H1 (cell line): ENCODE data around the gene NFIC. TPM values are rescaled to one million over a fixed set of nuclear protein-coding genes. Genes with fewer than 3 reads are reported as not detected.

ENCODE experiments used
- CTCF ChIA-PET: fragments of 300-600 bp; sonication (Branson Sonifier 250); formaldehyde crosslinking; loops from one replicate; lab custom pipeline; 2021; ENCODE audit not compliant: partially characterized antibody; lab: Charles Lee
- POLR2A ChIA-PET: fragments of 300-600 bp; sonication (Branson Sonifier 250); formaldehyde crosslinking; loops from one replicate; lab custom pipeline; 2021; ENCODE audit warnings: inconsistent platforms; ENCODE audit not compliant: partially characterized antibody; lab: Charles Lee
- DNase-seq, 2 experiments: peaks; one replicate each; pipeline versions ENCODE4 v3.0.0 to v3.0.0-alpha.2; 2010 to 2022; ENCODE audit warnings: low spot score in 2 of 2, low read depth in 1 of 2, mixed read lengths in 1 of 2
- FAIRE-seq: peaks from 2 replicates; lab custom pipeline; 2011; peaks lifted over from hg19 to GRCh38; lab: Jason Lieb, UNC
- H2AFZ ChIP-seq: 2 replicates; pipeline ENCODE4 v1.8.1; 2012; ENCODE audit warnings: low read length, inconsistent platforms
- H2AK5ac ChIP-seq: 2 replicates; pipeline ENCODE4 v1.6.1; 2013; ENCODE audit warnings: low read depth, low read length
- H2BK120ac ChIP-seq: replicated peaks from 2 replicates; pipeline ENCODE3; 2013; ENCODE audit warnings: low read depth, low read length, inconsistent platforms
- H2BK12ac ChIP-seq: 2 replicates; pipeline ENCODE4 v1.6.1; 2013; ENCODE audit warnings: low read depth, low read length
- H2BK15ac ChIP-seq: 2 replicates; pipeline ENCODE4 v1.6.1; 2013; ENCODE audit warnings: low read length
- H2BK20ac ChIP-seq: 2 replicates; pipeline ENCODE4 v1.6.1; 2013; ENCODE audit warnings: low read length
- H2BK5ac ChIP-seq: 2 replicates; pipeline ENCODE4 v1.6.1; 2013; ENCODE audit warnings: low read depth, low read length
- H3K14ac ChIP-seq: 2 replicates; pipeline ENCODE4 v1.6.1; 2013; ENCODE audit warnings: inconsistent platforms; ENCODE audit not compliant: insufficient read length
- H3K18ac ChIP-seq: 2 replicates; pipeline ENCODE4 v1.6.1; 2013; ENCODE audit warnings: low read length; ENCODE audit errors: extremely low read depth
- H3K23ac ChIP-seq: 2 replicates; pipeline ENCODE4 v1.6.1; 2013; ENCODE audit warnings: inconsistent platforms; ENCODE audit not compliant: insufficient read length
- H3K23me2 ChIP-seq: 2 replicates; pipeline ENCODE4 v1.6.1; 2013; ENCODE audit warnings: low read depth, low read length
- H3K27ac ChIP-seq: 2 replicates; pipeline ENCODE4 v1.6.1; 2011; ENCODE audit warnings: low read depth, low read length, inconsistent platforms
- H3K27me3 ChIP-seq, 4 experiments: replicated peaks in 1 of 4; 1 replicate in 1 of 4; 2 replicates in 3 of 4; pipeline versions ENCODE4 v1.6.1 to v1.8.1; 2011 to 2013; ENCODE audit warnings: low read length in 3 of 4, mild to moderate bottlenecking in 3 of 4, inconsistent platforms in 2 of 4, mixed read lengths in 2 of 4, moderate library complexity in 1 of 4; ENCODE audit not compliant: control insufficient read depth in 3 of 4, insufficient read depth in 3 of 4; ENCODE audit errors: extremely low read depth in 1 of 4
- H3K36me3 ChIP-seq, 4 experiments: 2 replicates each; pipeline versions ENCODE4 v1.6.1 to v1.8.1; 2011 to 2013; ENCODE audit warnings: mild to moderate bottlenecking in 4 of 4, low read length in 3 of 4, moderate library complexity in 2 of 4, control low read depth in 1 of 4, inconsistent platforms in 1 of 4; ENCODE audit not compliant: insufficient read depth in 4 of 4, control insufficient read depth in 2 of 4
- H3K4ac ChIP-seq: replicated peaks from 2 replicates; pipeline ENCODE3; 2013; ENCODE audit warnings: low read length, low read depth, mixed read lengths, inconsistent platforms; ENCODE audit not compliant: insufficient read length
- H3K4me1 ChIP-seq, 4 experiments: replicated peaks in 1 of 4; 1 replicate in 1 of 4; 2 replicates in 3 of 4; pipeline versions ENCODE4 v1.6.1 to v1.8.1; 2011 to 2013; ENCODE audit warnings: low read length in 3 of 4, inconsistent platforms in 2 of 4, mixed read lengths in 1 of 4; ENCODE audit not compliant: insufficient read depth in 4 of 4, control insufficient read depth in 3 of 4
- H3K4me2 ChIP-seq, 2 experiments: 2 replicates each; pipeline versions ENCODE4 v1.6.1 to v1.8.1; 2011 to 2013; ENCODE audit warnings: low read depth in 2 of 2, low read length in 2 of 2, control low read depth in 1 of 2, inconsistent platforms in 1 of 2, mild to moderate bottlenecking in 1 of 2; ENCODE audit not compliant: insufficient read depth in 1 of 2
- H3K4me3 ChIP-seq, 4 experiments: fragments of 200-600, 300-600 bp in 1 of 4; sonication (generic), shearing (Covaris generic), sonication (Bioruptor Twin) in 1 of 4; 2 replicates each; pipeline versions ENCODE4 v1.5.1 to v1.8.1; 2011 to 2016; ENCODE audit warnings: low read length in 4 of 4, low read depth in 3 of 4, control low read depth in 2 of 4, inconsistent platforms in 2 of 4, mild to moderate bottlenecking in 2 of 4, mixed read lengths in 1 of 4, moderate library complexity in 1 of 4; ENCODE audit not compliant: insufficient read depth in 2 of 4; ENCODE audit errors: extremely low read depth in 1 of 4
- H3K56ac ChIP-seq: replicated peaks from 2 replicates; pipeline ENCODE3; 2013; ENCODE audit warnings: low read depth, mild to moderate bottlenecking, mixed read lengths, low read length, inconsistent platforms; ENCODE audit not compliant: insufficient read length
- H3K79me1 ChIP-seq: 2 replicates; pipeline ENCODE4 v1.6.1; 2013; ENCODE audit warnings: low read depth, low read length, control low read depth
- H3K79me2 ChIP-seq, 2 experiments: 2 replicates each; pipeline versions ENCODE4 v1.6.1 to v1.8.1; 2012 to 2013; ENCODE audit warnings: low read length in 2 of 2, mild to moderate bottlenecking in 2 of 2, inconsistent platforms in 1 of 2; ENCODE audit not compliant: insufficient read depth in 2 of 2, control insufficient read depth in 1 of 2
- H3K9ac ChIP-seq, 4 experiments: replicated peaks in 1 of 4; 1 replicate in 1 of 4; 2 replicates in 3 of 4; pipeline versions ENCODE4 v1.6.1 to v1.8.1; 2011 to 2013; ENCODE audit warnings: low read depth in 3 of 4, low read length in 3 of 4, control low read depth in 2 of 4, mild to moderate bottlenecking in 2 of 4, moderate library complexity in 2 of 4, inconsistent platforms in 1 of 4; ENCODE audit errors: extremely low read depth in 1 of 4
- H3K9me3 ChIP-seq, 2 experiments: 2 replicates each; pipeline versions ENCODE4 v1.6.1 to v1.8.1; 2012 to 2013; ENCODE audit warnings: mild to moderate bottlenecking in 2 of 2, moderate library complexity in 2 of 2, control low read depth in 1 of 2, inconsistent platforms in 1 of 2, low read depth in 1 of 2, low read length in 1 of 2, mixed read lengths in 1 of 2; ENCODE audit not compliant: insufficient read depth in 2 of 2
- H4K20me1 ChIP-seq, 2 experiments: replicated peaks in 1 of 2; 2 replicates each; pipeline versions ENCODE3 to v1.8.1; 2011 to 2013; ENCODE audit warnings: inconsistent platforms in 2 of 2, low read length in 2 of 2, mild to moderate bottlenecking in 1 of 2; ENCODE audit not compliant: insufficient read depth in 2 of 2, control insufficient read depth in 1 of 2
- H4K5ac ChIP-seq: 2 replicates; pipeline ENCODE4 v1.6.1; 2013; ENCODE audit warnings: low read length, low read depth, mixed read lengths, inconsistent platforms; ENCODE audit not compliant: insufficient read length
- H4K8ac ChIP-seq: 2 replicates; pipeline ENCODE4 v1.8.0; 2013; ENCODE audit warnings: mild to moderate bottlenecking, moderate library complexity, low read length, inconsistent platforms; ENCODE audit not compliant: insufficient read depth; ENCODE audit errors: extremely low read depth
- H4K91ac ChIP-seq: replicated peaks from 2 replicates; pipeline ENCODE3; 2013; ENCODE audit warnings: low read length, mixed read lengths, inconsistent platforms; ENCODE audit not compliant: insufficient read length
- BRCA1 ChIP-seq: IDR thresholded peaks from 2 replicates; pipeline ENCODE4 v1.6.1; 2012; ENCODE audit warnings: low read depth, low read length, improper control_type of control experiment
- GTF2F1 ChIP-seq: IDR thresholded peaks from 2 replicates; pipeline ENCODE4 v1.6.1; 2012; ENCODE audit warnings: low read depth, low read length, improper control_type of control experiment, borderline replicate concordance
- HDAC2 ChIP-seq, 2 experiments: fragments of 300-600 bp in 1 of 2; sonication (generic) in 1 of 2; IDR thresholded peaks; 2 replicates each; pipeline ENCODE4 v1.6.1; 2011 to 2012; ENCODE audit warnings: low read depth in 2 of 2, low read length in 2 of 2, mild to moderate bottlenecking in 2 of 2, moderate library complexity in 2 of 2, borderline replicate concordance in 1 of 2, inconsistent platforms in 1 of 2
- MAFK ChIP-seq: IDR thresholded peaks from 2 replicates; pipeline ENCODE4 v1.6.1; 2012; ENCODE audit warnings: low read depth, mild to moderate bottlenecking, improper control_type of control experiment, low read length
- NRF1 ChIP-seq: IDR thresholded peaks from 2 replicates; pipeline ENCODE4 v1.6.1; 2011; ENCODE audit warnings: mild to moderate bottlenecking, low read depth, low read length, improper control_type of control experiment
- PHF8 ChIP-seq: fragments of 200-600 bp; sonication (generic); conservative IDR thresholded peaks from 2 replicates; pipeline ENCODE4 v1.7.1; 2012; ENCODE audit warnings: low read depth, mild to moderate bottlenecking, inconsistent platforms, low read length, moderate library complexity
- RAD21 ChIP-seq, 2 experiments: IDR thresholded peaks in 1 of 2; conservative IDR thresholded peaks in 1 of 2; 2 replicates each; pipeline ENCODE4 v1.6.1; 2011; ENCODE audit warnings: low read depth in 2 of 2, low read length in 2 of 2, improper control_type of control experiment in 1 of 2, inconsistent platforms in 1 of 2, mild to moderate bottlenecking in 1 of 2, moderate library complexity in 1 of 2
- RNF2 ChIP-seq: fragments of 200-900, 300-1000 bp; sonication (generic); IDR thresholded peaks from 2 replicates; pipeline ENCODE4 v1.7.1; 2016; ENCODE audit warnings: borderline replicate concordance, low read depth, mild to moderate bottlenecking, antibody characterized with exemption, low read length; ENCODE audit not compliant: poor library complexity, severe bottlenecking; ENCODE audit errors: missing control alignments
- TBP ChIP-seq: IDR thresholded peaks from 2 replicates; pipeline ENCODE4 v1.6.1; 2011; ENCODE audit warnings: low read depth, low read length, improper control_type of control experiment
- TCF12 ChIP-seq: IDR thresholded peaks from 2 replicates; pipeline ENCODE4 v1.6.1; 2011; ENCODE audit warnings: low read depth, mild to moderate bottlenecking, low read length
- WGBS, 2 experiments: shearing (Covaris generic) in 1 of 2; methylation state at CpG; one replicate each; pipeline versions ENCODE4 v1.1.6 to v1.1.7; 2013 to 2015; ENCODE audit warnings: low lambda C conversion rate in 2 of 2, mixed read lengths in 2 of 2, inconsistent platforms in 1 of 2, low coverage in 1 of 2, missing lambda C conversion rate in 1 of 2; ENCODE audit not compliant: insufficient replicate concordance in 2 of 2, insufficient coverage in 1 of 2, insufficient read length in 1 of 2; ENCODE audit errors: extremely low coverage in 1 of 2, missing lambda C conversion rate in 1 of 2; 5-methylcytosine and 5-hydroxymethylcytosine counted together
- polyA plus RNA-seq, 7 experiments: library from polyadenylated mRNA; depleted of rRNA in 3 of 7; stranded (reverse) in 5 of 7; unstranded in 2 of 7; fragments of >200 nt in 5 of 7; fragments of 200-250 nt in 2 of 7; gene quantifications; 1 replicate in 5 of 7; 2 replicates in 1 of 7; 4 replicates in 1 of 7; pipeline versions ENCODE4 v1.2.1 to v1.2.3, GENCODE V29; 2011 to 2013; ENCODE audit warnings: missing spikeins in 2 of 7, mixed read lengths in 2 of 7
- total RNA-seq: library from RNA; stranded (reverse); fragmentation: NEBNext Ultra II Directional; extraction: Animal tissue kit (Norgen Biotek cat#: 25700); gene quantifications from 2 replicates; pipeline ENCODE4 v1.2.1, GENCODE V29; 2021
- TF ChIP-seq, protein P1 (sequence below): IDR thresholded peaks from 2 replicates; pipeline ENCODE4 v1.6.1; 2011; ENCODE audit warnings: low read depth, mild to moderate bottlenecking, low read length; ENCODE audit not compliant: insufficient read depth

The NFIC gene
- total and polyA plus RNA-seq, 2 of the 8 experiments (the other 6 are each of a cell fraction or from before 2014, with no cell fraction given) = 0.56 to 3.2 TPM

DNA sequence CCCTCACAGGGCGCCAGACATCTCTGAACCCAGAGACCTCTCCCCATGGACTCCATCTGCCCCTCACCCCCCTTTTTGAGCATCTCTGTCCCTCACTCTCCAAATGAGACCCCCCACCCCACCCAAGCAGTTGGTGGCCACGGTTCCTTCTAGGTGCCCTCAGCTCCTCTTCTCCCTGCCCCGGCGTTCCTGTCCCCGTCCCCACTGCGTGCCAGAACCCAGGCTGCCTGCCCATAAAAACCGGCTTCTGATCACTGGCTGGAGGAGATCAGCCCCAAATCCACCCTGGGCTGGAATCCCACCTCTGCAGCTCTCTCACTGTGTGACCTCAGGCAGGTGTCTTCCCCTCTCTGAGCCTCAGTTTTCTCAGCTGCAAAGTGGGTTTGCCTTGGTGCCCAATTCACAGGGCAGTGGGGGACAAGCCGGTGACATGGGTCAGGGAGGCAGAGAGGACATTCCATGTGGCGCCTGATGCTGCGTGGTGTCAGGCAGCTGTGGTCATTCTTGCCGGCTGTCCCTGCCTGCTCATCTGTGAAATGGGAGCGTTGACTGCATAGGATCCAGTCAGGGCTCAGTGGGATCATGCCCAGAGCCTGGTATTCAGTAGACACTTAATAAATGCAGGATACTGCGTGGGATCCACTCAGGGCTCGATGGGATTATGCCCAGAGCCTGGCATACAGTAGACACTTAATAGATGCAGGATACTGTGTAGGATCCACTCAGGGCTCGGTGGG, 88.4 kb downstream of the NFIC start:
- no peak for DNase-seq
- no peak overlapping the region for H2AK5ac ChIP-seq
- CTCF ChIA-PET = interaction anchor here (1.0 to 4.8 kb wide), 3 partner anchors 17 to 30 kb away, joined by 3 to 22 read pairs (median 5); no protein-coding TSS in a partner anchor
- TF ChIP-seq NRF1 (no peak), TCF12 (no peak), MAFK (no peak), PHF8 (no peak), TBP (no peak), BRCA1 (no peak), RNF2 (no peak), HDAC2 (IDR thresholded peaks at IDR 0.05; ENCODE audit: borderline replicate concordance in 1 of 2, low read depth in 2 of 2, low read length in 2 of 2) (no peak), GTF2F1 (no peak), RAD21 (IDR thresholded peaks at IDR 0.05 in 1 of 2, conservative IDR thresholded peaks at IDR 0.05 in 1 of 2; ENCODE audit: low read depth in 2 of 2, low read length in 2 of 2) (no peak)
- TF ChIP-seq, protein P1, sequence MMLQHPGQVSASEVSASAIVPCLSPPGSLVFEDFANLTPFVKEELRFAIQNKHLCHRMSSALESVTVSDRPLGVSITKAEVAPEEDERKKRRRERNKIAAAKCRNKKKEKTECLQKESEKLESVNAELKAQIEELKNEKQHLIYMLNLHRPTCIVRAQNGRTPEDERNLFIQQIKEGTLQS = no peak

More for the DNA sequence above, 88.4 kb downstream of the NFIC start:
- Histone ChIP-seq H3K23me2 (peaks cover 4% of the 10 kb centered on the region; the same call in 1 of the 2 replicates), H4K5ac (no peak overlapping the region), H4K8ac (peak overlapping the region; percentile 92; the same call in 1 of the 2 replicates), H3K79me2 (no peaks in the 10 kb centered on the region), H2AFZ (no peak overlapping the region), H2BK120ac (no peak overlapping the region), H3K4ac (no peak overlapping the region), H4K20me1 (peaks cover under 1 to 7% of the 10 kb centered on the region in 2 experiments), H3K9me3 (no peaks in the 10 kb centered on the region), H3K4me2 (no peak overlapping the region), H4K91ac (no peak overlapping the region), H2BK20ac (no peak overlapping the region), H3K9ac (no peak overlapping the region), H2BK5ac (no peak overlapping the region), H3K14ac (no peak overlapping the region), H3K27ac (no peak overlapping the region), H3K23ac (no peak overlapping the region), H3K4me3 (no peak overlapping the region), H3K27me3 (peaks cover 2 to 26% (median 20%) of the 10 kb centered on the region in 4 experiments), H3K36me3 (no peaks in the 10 kb centered on the region), H3K4me1 (peaks cover 0 to 22% (median 9%) of the 10 kb centered on the region in 4 experiments; a peak in 6 of 7 replicates), H2BK12ac (no peak overlapping the region), H3K79me1 (no peaks in the 10 kb centered on the region), H2BK15ac (no peak overlapping the region), H3K18ac (no peak overlapping the region), H3K56ac (no peak overlapping the region)
- POLR2A ChIA-PET = no interaction called here
- FAIRE-seq = no peak
- 88% methylated on average over 14 of the region's 15 CpGs; no CpG with 5 or more reads in 1 of the 2 experiments for WGBS, 2 experiments
